ENCODE measurements around the gene SCFD2. TPM values are rescaled to one million over a fixed set of nuclear protein-coding genes. Genes with fewer than 3 reads are reported as not detected.

Gene SCFD2
- total and polyA plus RNA-seq, 4 donors, result 5.2 to 28.7 (median 16.4) TPM

DNA sequence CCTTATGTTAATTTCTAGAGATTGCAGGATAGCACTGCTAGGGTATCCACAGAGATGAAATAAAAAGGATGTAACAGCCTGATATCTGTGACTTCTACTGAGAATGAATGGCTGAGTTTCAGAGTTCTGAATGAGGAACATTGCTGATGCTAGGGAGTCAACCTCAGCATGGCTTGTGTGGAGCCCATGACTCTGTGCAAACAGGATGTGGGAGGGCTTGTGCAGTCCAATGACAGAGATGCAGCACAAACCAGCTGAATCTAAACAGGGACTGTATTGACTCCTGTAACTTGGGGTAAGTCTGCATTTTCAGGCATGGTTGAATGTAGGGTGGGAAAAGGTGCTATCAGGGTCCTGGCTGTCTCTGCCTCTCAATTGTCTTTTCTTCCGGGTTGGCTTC lies 509.1 kb downstream of the SCFD2 start:
- H3K27ac ChIP-seq (ENCODE audit: low read depth in 1 of 2, low read length in 1 of 2), result no peak overlapping the region
- peaks cover 0 to 16% (median 6%) of the 10 kb centered on the region in 5 donors for H3K4me1 ChIP-seq (ENCODE audit: control insufficient read depth in 5 of 5, insufficient read depth in 5 of 5, low read length in 5 of 5)
- 96 to 100% methylated on average over 1 of the region's 1 CpG for WGBS, 2 donors
- H3K36me3 ChIP-seq (ENCODE audit: control insufficient read depth in 4 of 4, insufficient read depth in 4 of 4, low read length in 4 of 4), result no peaks in the 10 kb centered on the region
- H3K4me3 ChIP-seq, result no peak overlapping the region
- no peak overlapping the region for H3K9ac ChIP-seq (ENCODE audit: insufficient read depth in 1 of 2, low read length in 2 of 2)
- no peaks in the 10 kb centered on the region for H3K27me3 ChIP-seq (ENCODE audit: control insufficient read depth in 3 of 3, insufficient read depth in 3 of 3, low read length in 2 of 3)
- ATAC-seq (ENCODE audit: insufficient read depth, low FRiP score), result no peak
- DNase-seq, result no peak
- TF ChIP-seq, protein P1, sequence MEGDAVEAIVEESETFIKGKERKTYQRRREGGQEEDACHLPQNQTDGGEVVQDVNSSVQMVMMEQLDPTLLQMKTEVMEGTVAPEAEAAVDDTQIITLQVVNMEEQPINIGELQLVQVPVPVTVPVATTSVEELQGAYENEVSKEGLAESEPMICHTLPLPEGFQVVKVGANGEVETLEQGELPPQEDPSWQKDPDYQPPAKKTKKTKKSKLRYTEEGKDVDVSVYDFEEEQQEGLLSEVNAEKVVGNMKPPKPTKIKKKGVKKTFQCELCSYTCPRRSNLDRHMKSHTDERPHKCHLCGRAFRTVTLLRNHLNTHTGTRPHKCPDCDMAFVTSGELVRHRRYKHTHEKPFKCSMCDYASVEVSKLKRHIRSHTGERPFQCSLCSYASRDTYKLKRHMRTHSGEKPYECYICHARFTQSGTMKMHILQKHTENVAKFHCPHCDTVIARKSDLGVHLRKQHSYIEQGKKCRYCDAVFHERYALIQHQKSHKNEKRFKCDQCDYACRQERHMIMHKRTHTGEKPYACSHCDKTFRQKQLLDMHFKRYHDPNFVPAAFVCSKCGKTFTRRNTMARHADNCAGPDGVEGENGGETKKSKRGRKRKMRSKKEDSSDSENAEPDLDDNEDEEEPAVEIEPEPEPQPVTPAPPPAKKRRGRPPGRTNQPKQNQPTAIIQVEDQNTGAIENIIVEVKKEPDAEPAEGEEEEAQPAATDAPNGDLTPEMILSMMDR (IDR thresholded peaks at IDR 0.05; ENCODE audit: control extremely low read depth, extremely low read depth), result no peak
- H3K9me3 ChIP-seq (ENCODE audit: control insufficient read depth in 4 of 4, insufficient read depth in 3 of 4, low read length in 3 of 4), result peaks cover 0 to 4% (median 1%) of the 10 kb centered on the region in 4 donors

DNA sequence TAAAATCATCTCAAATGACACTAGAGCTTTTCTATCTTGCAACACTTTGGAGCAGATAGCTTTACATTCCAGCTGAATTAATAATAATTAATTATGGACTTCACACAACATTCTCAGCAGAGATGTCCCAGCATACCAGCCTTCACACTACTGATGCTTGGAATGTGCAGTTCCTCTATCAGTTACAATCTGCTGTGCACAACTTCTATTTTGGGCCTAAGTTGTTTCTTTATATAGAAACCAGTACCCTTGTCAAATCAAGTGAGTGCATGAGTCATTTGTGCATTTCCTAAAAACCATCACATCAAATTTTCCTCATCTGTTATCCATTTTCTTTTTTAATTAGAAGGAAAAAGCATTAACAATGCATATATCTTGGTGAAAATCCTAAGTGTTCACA lies 512.5 kb downstream of the SCFD2 start:
- no peak overlapping the region for H3K4me3 ChIP-seq
- peak overlapping the region in 1 of 2 donors; percentile 26 for H3K9ac ChIP-seq (ENCODE audit: insufficient read depth in 1 of 2, low read length in 2 of 2)
- H3K9me3 ChIP-seq (ENCODE audit: control insufficient read depth in 4 of 4, insufficient read depth in 3 of 4, low read length in 3 of 4), result peaks cover 0 to 3% (median under 1%) of the 10 kb centered on the region in 4 donors
- ATAC-seq (ENCODE audit: insufficient read depth, low FRiP score) (no peak), DNase-seq (no peak)
- peaks cover 0 to 8% (median 4%) of the 10 kb centered on the region in 5 donors for H3K4me1 ChIP-seq (ENCODE audit: control insufficient read depth in 5 of 5, insufficient read depth in 5 of 5, low read length in 5 of 5)
- TF ChIP-seq, protein P1 (IDR thresholded peaks at IDR 0.05; ENCODE audit: control extremely low read depth, extremely low read depth), result no peak
- H3K36me3 ChIP-seq (ENCODE audit: control insufficient read depth in 4 of 4, insufficient read depth in 4 of 4, low read length in 4 of 4), result no peaks in the 10 kb centered on the region
- no peak overlapping the region for H3K27ac ChIP-seq (ENCODE audit: low read depth in 1 of 2, low read length in 1 of 2)
- no peaks in the 10 kb centered on the region for H3K27me3 ChIP-seq (ENCODE audit: control insufficient read depth in 3 of 3, insufficient read depth in 3 of 3, low read length in 2 of 3)

DNA sequence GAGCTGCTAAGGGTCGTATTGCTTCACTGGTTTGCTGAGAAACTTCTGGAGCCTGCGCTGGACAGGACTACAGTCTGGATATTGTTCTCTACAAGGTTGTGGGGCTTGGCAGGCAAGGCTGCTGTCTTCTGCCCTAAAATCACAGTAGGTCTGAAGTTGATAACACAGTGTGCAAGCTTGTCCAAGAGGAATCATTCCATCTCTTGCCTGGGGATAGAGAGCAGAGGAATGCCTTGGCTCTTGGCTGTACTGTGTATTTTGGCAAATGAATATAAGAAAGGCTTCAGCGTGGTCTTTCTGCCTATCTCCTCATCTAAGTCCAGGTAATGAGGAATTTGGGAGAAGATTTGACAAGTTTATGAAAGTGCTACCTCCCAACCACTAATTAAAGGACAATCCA lies 513.1 kb downstream of the SCFD2 start:
- TF ChIP-seq, protein P1 (IDR thresholded peaks at IDR 0.05; ENCODE audit: control extremely low read depth, extremely low read depth), result no peak
- Histone ChIP-seq H3K27ac (ENCODE audit: low read depth in 1 of 2, low read length in 1 of 2) (peak overlapping the region in 1 of 2 donors; percentile 22), H3K9ac (ENCODE audit: insufficient read depth in 1 of 2, low read length in 2 of 2) (no peak overlapping the region), H3K4me3 (no peak overlapping the region), H3K4me1 (ENCODE audit: control insufficient read depth in 5 of 5, insufficient read depth in 5 of 5, low read length in 5 of 5) (peaks cover 0 to 8% (median 4%) of the 10 kb centered on the region in 5 donors), H3K36me3 (ENCODE audit: control insufficient read depth in 4 of 4, insufficient read depth in 4 of 4, low read length in 4 of 4) (no peaks in the 10 kb centered on the region), H3K9me3 (ENCODE audit: control insufficient read depth in 4 of 4, insufficient read depth in 3 of 4, low read length in 3 of 4) (peaks cover 0 to 2% (median 0%) of the 10 kb centered on the region in 4 donors), H3K27me3 (ENCODE audit: control insufficient read depth in 3 of 3, insufficient read depth in 3 of 3, low read length in 2 of 3) (no peaks in the 10 kb centered on the region)
- 74 to 82% methylated on average over 3 of the region's 3 CpGs for WGBS, 2 donors
- DNase-seq (peak in 1 of 3 donors; percentile 13), ATAC-seq (ENCODE audit: insufficient read depth, low FRiP score) (no peak)

DNA sequence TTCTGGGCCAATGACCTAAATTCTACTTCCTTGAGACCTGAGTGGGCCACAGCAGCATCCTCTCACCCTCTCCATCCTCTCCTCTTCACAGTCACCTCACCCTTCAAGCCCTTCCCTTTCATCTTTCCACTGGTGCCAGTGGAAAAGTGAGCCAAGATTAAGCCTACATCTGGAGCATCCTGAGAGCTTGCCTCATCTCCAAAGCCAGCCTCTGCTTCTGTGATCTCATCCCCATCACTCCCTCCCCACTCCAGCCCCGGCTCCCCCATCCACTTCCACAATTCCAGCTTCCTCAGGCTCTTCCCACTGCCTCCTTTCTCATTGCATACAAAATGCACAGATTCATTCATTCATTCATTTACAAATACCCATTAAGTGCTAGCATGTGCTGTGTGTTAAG lies 513.8 kb downstream of the SCFD2 start:
- H3K36me3 ChIP-seq (ENCODE audit: control insufficient read depth in 4 of 4, insufficient read depth in 4 of 4, low read length in 4 of 4), result no peaks in the 10 kb centered on the region
- DNase-seq (no peak), ATAC-seq (ENCODE audit: insufficient read depth, low FRiP score) (no peak)
- H3K27ac ChIP-seq (ENCODE audit: low read depth in 1 of 2, low read length in 1 of 2), result no peak overlapping the region
- H3K9me3 ChIP-seq (ENCODE audit: control insufficient read depth in 4 of 4, insufficient read depth in 3 of 4, low read length in 3 of 4), result no peaks in the 10 kb centered on the region
- no peak overlapping the region for H3K9ac ChIP-seq (ENCODE audit: insufficient read depth in 1 of 2, low read length in 2 of 2)
- no peak overlapping the region for H3K4me3 ChIP-seq
- H3K4me1 ChIP-seq (ENCODE audit: control insufficient read depth in 5 of 5, insufficient read depth in 5 of 5, low read length in 5 of 5), result peaks cover 0 to 8% (median 6%) of the 10 kb centered on the region in 5 donors
- TF ChIP-seq, protein P1 (IDR thresholded peaks at IDR 0.05; ENCODE audit: control extremely low read depth, extremely low read depth), result no peak
- 81 to 100% methylated on average over 1 of the region's 1 CpG for WGBS, 2 donors
- no peaks in the 10 kb centered on the region for H3K27me3 ChIP-seq (ENCODE audit: control insufficient read depth in 3 of 3, insufficient read depth in 3 of 3, low read length in 2 of 3)

Data from lung (tissue), 12 donors.